G401 (cell line): ENCODE data around the gene KRT5. TPM values are rescaled to one million over a fixed set of nuclear protein-coding genes. Genes with fewer than 3 reads are reported as not detected.
A peak's percentile ranks its signal among the peaks of the same experiment; 100 is the strongest.

Experiments used
- DNase-seq: peaks from one replicate; pipeline ENCODE4 v3.0.0-alpha.2; 2015; ENCODE audit warnings: low spot score
- in situ Hi-C: cut with HindIII; loops from 2 replicates; pipeline ENCODE4 v1.10.0; 2016; ENCODE audit warnings: low sequenced_read_pairs, mixed read lengths
- total RNA-seq: library from RNA; depleted of rRNA; stranded (reverse); fragments of >200 nt; shearing (Covaris generic); gene quantifications from 2 replicates; pipeline ENCODE4 v1.2.3, GENCODE V29; 2014; rRNA removed

The KRT5 gene
- total RNA-seq = not detected in 2 replicates

DNA sequence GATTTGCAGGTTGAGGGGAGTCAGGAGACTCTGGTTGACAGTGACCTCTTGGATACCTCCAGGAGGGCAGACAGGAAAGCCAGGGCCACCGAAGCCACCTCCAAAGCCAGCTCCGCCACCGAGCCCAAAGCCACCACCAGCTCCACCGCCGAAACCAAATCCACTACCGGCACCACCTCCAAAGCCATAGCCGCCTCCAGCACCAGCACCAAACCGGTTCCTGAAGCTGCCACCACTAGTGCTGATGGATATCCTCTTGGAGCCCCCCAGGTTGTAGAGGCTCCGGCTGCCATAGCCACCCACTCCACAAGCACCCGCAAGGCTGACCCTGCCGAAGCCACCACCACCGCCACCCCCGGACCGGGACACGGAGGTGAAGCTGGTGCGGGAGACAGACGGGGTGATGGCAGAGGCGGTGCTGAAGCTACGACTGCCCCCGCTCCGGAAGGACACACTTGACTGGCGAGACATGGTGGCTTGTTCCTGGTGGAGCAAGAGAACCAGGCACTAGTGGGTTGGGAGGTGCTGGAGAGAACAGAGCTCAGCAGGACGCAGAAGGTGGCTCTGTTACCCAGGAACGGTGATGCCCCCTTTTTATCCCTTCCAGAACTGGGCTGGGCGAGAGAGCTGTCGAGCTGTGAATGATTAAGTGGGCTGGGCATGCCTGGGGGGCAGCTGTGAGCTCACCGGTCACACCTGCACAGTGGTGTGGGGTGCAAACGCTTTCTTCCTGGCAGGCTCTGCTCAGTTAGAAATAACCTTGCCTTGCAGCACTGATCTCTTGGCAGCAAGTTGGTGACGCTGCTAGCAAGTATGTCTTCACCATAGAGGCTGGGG, at the start of gene KRT5:
Gene KRT5 (minus strand): TSS at position 569 of the 837 bp plus-strand sequence. CDS start 98 bp downstream, at position 471.
- no peak for DNase-seq
- in situ Hi-C loops = no loop called here

DNA sequence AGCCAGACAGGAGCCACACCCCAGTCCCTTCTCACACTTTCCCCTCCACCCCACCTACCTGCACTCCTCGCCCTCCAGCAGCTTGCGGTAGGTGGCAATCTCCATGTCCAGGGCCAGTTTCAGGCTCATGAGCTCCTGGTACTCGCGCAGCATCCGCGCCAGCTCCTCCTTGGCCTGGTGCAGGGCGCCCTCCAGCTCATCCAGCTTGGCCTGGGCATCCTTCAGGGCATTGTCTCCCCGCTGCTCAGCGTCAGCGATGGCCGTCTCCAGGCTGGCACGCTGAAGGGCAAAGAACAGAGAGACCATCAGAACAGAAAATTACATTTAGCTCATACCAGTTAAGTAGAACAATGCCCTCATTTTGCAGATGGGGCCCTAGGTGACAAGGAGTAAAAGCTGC, 47.9 kb upstream of the KRT5 start:
- in situ Hi-C loops = no loop called here
- no peak for DNase-seq

DNA sequence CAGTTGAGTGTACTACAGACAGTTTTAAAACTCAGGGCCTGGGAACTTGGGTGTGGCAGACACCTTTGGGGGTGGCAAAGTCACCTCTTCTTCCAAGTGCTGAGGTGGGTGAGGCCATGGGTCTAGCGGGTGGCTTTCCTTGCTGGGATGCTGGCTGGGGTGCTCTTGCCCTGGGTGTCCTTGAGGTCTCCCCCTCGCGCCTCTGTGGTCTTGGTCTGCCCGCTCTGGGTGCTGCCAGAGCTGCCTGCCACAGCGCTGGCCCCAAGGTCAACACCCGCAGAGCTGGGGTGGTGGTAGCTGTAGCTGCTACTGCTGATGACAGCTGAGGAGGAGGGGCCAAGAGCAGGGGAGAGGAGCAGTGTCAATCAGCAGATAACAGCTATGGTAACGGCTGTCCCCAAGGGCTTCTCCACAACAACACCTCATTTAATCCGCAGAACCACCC, 46.7 kb upstream of the KRT5 start:
- in situ Hi-C loops = no loop called here

DNA sequence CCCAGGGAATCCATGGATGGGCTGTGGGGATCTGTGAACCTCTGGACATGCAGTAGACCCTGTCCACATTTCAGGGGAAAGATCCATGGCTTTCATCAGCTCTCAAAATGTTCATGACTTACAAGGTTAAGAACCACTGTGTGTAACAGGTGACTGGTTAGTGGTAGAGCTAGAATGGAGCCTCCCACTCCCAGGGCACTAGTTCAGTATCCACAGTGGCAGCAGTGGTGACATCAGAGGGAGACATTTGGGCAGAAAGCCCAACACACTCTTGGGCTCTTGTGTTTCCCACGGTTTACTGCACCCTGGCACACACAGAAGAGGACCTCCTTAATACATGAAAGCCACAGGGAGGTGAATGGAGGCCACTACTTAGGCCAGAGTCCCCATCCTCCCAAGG, 44.4 kb upstream of the KRT5 start:
- in situ Hi-C loops = no loop called here
- DNase-seq = no peak

More for the DNA sequence above, 46.7 kb upstream of the KRT5 start:
- no peak for DNase-seq

DNA sequence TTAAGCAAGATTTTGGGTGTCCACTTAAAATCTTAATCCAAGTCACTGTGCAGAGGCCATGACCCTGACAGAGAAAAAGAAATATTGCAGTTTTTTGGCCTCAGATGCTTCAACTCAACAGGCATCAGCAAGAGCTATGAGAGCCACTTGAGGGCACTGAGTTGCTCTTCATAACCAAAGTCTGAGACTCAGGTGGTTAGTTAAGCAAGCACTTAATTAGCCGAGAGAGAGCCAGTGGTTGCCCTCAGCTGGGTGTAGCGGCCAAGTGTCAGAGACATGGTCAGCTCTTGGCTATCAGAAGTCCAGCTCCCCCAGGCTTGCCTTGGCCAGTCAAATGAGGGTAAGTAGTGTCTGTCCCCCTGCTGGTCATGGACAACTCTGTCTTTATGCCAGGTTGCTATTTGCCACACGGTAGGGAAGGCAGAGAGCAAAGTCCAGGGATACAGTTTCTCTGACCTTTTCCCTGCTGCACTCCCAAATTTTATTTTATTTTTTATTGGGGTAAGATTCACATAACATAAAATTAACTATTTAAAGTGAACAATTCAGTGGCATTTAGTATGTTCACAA, 41.8 kb upstream of the KRT5 start:
- no peak for DNase-seq
- in situ Hi-C loops = no loop called here

DNA sequence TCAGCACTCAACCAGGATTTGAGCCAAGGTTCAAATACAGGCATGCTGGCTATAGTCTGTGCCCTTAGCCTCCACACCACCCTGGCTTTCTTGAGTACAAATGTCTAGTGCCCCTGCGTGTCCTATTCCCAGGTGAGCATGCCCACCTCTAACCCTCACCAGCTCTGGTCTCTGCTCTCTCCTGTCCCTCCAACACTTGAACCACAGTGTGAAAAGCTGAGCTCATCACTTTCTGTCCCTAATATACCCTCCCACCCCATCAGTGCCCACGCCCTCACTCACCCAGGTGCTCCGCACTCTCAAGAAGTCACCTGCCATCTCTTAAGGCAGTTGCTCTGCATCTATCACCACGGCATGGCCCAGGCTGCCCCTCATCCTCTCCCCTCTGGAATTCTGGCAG, 39.8 kb upstream of the KRT5 start:
- no peak for DNase-seq
- in situ Hi-C loops = no loop called here

DNA sequence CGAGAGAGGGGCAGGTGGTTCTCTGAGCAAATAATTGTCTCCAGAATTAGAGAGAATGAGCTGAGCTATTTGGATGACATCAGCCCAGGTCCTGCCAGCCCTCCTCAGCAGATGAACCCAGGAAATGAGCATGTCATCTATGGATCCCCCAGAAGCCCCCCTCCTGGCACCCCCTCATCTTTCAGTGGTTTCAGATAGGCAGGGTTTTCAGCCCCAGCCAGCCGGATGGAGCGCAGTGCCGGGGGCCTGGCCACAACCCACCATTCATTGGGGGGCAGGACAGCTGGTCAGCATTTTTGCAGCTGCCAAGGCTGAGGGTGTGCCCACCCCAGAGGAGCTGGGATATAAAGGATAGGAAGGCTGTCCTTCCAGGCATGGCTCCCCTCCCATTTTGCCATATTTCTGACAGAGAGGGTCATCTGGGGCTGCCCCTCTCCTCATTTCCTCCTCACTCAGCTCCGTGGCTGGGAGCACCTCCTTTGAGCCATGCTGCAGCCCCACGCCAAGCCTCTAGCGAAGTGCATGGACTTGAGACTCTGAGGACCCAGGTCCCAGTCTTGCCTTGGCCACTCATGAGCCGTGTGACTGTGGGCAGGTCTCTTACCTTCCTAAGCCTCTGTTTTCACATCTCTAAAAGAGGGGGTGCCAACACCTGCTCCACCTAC, 38.7 kb upstream of the KRT5 start:
- in situ Hi-C loops = no loop called here
- DNase-seq = no peak

DNA sequence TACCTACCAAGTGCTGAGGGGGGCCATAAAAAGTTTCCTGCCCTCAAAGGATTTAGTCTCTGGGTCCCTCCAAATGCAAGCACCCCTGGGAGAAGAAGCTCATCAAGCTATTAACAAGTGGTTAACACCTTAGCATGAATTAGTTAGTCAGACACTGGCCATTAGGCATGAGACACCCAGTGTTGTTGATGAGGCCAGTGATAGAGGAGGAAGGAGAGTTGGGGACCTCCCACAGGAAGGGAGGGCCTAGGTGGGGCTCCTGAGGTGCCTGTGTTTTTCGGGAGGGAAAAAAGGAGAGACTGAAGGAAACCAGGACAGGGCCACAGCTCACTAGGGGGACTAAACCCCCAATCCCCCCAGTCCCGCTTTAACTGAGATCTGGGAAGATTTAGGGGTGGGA, 37.3 kb upstream of the KRT5 start:
- in situ Hi-C loops = no loop called here
- DNase-seq = no peak

DNA sequence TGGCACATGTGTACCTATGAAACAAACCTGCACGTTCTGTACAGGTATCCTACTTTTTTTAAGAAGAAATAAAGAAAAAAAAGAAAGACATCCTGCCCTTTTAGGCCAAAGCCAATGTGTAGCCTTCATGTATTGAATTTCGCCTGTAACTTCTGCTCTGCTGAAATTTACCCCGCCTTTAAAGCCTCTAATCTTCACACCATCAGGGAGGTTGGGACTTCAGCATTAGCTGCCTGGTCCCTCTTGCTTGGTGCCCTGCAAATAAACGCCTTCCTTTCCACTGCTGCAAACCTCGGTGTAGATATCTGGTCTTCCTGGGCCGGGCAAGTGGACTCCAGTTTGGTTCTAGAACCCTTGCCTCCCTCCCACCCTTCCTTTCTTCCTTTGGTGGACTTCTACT, 35.4 kb upstream of the KRT5 start:
- in situ Hi-C loops = no loop called here

DNA sequence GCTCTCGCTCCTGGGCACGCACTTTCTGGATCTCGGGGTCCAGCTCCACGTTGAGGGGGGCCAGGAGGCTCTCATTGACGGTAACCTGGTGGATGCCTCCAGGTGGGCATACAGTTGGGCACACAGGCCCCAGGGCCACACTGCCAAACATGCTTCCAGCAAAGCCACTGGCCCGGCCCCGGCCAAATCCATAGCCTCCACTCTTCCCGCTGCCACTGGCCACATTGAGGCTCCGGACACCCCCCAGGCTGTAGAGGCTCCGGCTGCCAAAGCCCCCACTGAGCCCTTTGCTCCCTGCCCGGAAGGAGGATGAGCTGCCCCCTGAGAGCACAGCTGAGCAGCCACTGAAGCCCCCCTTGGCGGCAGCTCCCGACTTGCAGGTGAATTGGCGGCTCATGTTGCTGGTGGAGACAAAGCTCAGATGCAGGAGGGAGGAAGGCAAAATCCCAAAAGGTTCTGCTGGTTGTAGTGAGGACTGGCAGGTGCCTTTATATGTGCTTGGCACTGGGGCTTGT, 32.5 kb upstream of the KRT5 start, which contains the start of gene KRT71:
Gene KRT71 (minus strand): TSS at position 465 of the 515 bp plus-strand sequence. CDS start 68 bp downstream, at position 397.
- no peak for DNase-seq
- in situ Hi-C loops = no loop called here

More for the DNA sequence above, 35.4 kb upstream of the KRT5 start:
- DNase-seq = no peak

DNA sequence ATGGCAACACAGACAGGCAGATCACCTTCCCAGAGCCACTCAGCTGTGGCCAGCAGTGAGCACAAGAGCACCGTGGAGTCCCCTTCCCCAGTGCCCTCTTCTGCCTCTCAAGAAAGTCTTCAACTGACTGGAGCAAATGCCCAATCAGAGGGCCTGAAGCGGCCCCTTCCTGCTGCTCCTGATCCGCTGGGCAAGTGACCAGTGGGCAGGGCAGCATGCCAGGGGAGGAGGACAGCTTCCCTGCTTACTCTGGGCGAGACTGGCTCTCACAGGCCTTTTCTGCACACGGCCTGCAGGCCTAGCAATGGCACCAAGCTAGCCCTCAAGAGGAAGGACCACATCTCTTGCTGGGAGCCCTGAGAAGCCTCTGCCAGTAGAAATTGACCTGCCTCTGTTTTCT, 31.9 kb upstream of the KRT5 start:
- DNase-seq = peak; percentile 10
- in situ Hi-C loops = no loop called here

DNA sequence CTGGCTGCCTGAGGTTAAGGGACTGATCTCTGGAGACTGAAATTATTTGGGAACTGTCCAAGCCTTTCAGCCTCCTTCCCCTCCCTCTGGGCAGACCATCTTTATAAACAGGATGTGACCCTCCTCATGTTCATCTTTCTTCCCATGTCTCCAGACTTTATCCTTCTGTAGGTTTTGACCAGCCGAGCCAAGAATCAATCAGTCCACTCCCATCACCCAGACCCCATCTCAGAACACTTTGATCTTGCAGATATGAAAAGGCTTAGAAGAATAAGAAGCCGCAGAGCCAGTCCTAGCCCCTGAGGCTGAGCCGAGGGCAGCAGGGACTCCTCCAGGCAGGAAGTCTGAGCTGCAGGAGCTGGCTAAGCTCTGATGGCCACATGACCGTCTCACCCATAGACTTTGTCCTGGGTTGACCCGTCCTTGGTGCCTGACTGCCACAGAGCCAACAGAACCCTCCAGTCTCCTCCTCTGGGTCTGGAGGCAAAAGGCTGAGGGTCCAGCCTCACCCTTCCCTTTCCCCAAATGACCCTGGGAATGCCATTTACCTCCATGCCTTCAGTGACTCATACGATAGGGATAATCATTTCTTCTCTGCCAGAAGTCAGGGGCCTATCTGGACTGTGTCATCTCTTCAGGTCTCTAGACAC, 31.1 kb upstream of the KRT5 start:
- in situ Hi-C loops = no loop called here
- no peak for DNase-seq

DNA sequence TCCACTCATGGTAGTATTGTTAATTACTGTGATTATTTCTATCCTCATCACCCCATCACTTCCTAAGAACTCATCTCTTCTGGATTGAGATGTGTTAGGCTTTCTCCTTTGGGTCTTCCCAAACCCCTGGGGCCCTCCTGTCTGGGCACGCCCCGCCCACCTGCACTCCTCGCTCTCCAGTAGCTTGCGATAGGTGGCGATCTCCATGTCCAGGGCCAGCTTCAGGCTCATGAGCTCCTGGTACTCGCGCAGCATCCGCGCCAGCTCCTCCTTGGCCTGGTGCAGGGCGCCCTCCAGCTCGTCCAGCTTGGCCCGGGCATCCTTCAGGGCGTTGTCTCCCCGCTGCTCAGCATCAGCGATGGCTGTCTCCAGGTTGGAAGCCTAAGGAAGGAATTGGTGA, 25.9 kb upstream of the KRT5 start:
- DNase-seq = no peak
- in situ Hi-C loops = no loop called here

DNA sequence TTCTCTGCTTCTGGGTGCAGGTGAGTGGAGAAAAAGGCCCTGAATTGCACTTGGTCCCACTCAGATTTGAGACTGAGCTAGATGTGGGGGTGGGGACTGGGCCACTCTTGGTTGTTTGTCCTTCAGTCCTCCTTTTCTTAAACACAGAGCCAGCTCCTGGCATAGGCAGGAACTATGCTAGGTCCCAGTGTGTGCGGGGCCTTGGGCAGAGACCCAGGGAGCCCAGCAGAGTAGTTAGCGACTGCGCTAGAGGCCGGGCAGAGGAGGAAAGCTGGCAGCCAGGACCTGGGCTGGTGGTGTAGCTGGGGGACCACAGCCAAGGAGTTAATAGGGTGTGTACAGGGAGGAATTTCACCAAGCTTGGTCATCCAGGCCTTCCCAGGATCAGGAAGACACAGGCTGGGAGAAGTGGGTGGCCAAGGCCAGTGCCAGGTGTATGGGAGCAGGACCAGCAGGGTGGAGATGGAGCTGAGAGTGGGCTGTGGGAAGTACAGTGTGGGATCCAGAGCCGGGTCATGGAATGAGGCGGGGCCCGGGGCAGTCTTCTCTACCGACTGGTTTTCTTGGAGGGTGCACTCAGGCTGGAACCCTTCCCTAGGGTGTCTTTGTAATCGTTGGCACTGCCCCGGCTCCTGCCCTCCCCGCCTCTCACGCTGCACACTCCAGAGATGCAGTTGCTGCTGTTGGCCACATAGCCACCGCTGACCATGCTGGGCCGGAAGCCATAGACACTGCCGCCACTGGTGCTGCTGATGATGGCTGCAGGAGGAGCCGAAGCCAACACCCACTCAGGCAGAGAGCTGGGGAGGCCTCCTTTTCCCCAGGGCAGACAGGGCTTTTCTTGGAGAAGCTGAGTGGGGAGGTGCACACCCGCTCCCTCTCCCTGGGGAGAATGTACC, 24.0 kb upstream of the KRT5 start:
- in situ Hi-C loops = no loop called here
- DNase-seq = no peak

DNA sequence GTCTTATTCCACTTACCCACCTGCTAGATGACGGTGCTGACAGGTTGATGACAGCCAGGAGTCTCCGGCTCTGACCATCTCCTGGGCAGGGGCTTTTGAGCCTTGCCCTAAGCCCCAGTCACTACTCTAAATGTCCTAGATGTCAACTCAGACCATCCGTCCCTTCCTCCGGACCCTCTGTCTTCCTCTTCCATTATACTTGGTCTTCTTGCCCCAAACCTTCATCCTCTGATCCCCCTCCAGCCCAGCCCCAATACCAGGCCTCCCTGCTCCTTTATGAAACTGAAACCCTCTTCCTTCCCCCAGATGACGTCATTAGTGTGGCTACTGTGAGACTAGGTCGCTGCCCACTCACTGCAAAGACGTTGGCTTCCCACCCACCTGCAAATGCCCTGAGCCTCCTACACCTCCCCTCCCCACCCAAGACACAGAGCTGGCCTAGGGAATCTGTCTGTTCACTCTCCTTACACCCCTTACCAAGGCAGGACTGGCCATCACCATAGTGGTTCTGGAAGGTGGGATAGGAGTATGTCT, 22.7 kb upstream of the KRT5 start:
- in situ Hi-C loops = no loop called here
- no peak for DNase-seq

DNA sequence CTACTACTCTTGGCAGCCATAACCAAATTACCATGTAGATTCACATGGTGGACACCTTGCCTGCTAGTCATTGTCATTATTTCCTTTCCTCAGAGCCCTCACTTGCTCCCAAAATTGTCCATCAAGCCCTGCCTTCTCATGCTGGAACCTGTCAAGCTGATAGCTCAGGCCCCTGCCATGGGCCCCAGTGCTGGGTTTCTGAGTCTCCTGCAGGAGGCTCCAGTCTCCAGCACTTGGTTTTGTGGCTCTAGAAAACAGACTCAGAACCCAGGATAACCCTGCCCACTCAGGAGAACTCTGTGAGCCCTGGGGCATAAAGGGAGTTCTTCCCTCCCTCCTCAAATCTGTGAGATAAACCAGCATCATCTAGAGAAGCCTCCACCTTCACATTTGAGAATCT, 22.0 kb upstream of the KRT5 start:
- DNase-seq = no peak
- in situ Hi-C loops = no loop called here

DNA sequence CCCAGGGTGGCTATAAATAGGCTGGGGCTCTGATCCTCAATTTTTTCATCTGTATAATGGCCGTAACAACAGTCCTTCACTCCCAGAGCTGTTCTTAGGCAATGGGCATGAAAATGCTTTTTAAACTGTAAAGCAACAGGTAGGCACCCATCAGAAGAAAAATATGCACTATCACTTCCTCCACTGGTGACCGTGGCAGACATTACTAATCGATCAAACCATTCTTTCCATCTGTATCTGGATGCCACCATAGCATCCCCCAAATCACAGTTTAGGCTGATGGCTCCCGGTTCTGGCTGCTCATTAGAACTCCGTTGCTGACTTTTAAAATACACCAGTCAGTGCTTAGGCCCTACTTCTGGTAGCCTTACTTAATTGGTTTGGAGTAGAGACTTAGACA, 21.5 kb upstream of the KRT5 start:
- in situ Hi-C loops = no loop called here
- no peak for DNase-seq

DNA sequence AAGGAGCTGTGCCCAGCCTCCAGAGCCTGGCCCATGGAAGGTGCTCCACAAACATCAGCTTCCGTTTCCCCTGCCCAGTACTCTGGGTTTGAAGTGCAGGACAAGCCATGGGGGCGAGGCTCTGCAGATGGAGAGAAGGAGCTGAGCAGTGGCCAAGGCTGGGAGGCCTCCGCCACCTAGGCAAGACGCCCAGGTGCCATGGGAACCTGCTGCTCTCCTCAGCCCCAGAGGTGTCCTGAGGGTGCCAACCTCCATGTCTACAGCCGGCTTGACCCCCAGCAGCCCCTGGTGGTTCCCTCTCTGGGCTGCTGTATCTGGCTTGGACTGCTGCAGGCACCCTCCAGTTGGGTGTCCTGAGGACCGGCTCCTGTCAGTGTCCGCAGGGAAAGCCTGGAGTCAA, 20.3 kb upstream of the KRT5 start:
- in situ Hi-C loops = no loop called here
- DNase-seq = no peak
